ENCODE measurements around the gene WDR59. TPM values are rescaled to one million over a fixed set of nuclear protein-coding genes. Genes with fewer than 3 reads are reported as not detected.

Gene WDR59
- total and polyA plus RNA-seq, 2 donors (not counting 1 experiment from before 2014, with no cell fraction given), result 52.6 to 127 TPM

DNA sequence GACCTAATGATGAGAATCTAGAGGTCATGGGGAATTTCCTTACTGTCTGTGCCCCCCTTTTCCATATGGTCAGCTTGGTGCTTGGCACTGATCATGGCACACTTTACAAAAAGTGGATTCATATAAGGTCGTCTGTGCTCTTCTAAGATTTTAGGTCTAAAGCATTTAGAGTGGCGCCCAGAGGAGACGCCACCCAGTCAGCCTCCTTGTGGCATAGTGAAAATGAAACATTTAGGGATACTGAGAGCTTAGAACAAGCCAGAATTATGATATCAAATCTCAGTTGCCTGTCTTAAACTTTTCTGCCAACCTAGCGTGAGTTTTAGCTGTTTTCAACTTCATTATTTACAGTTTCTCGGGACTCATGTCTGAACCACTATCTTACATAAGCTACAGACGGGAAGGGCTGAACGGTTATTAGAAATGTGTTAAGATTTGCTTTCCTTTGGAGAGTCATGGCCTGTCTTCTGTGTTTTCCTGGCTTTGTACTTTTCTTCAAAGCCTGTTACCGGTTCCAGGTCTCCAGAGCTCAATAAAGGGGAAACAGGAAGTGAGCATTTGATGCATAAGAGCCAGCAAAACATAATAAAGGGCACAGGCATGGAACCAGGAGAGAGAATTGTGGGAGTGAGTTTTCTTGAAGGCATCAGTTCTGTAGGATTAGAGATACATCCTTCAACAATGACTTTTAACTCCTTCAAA is 27.6 kb upstream of the WDR59 start:
- Mint-ChIP-seq H3K9me3 (ENCODE audit: insufficient read depth) (no peaks in the 10 kb centered on the region), H3K4me1 (peaks cover 14% of the 10 kb centered on the region), H3K4me3 (peak overlapping the region; percentile 15), H3K27me3 (peaks cover 4% of the 10 kb centered on the region), H3K27ac (no peak overlapping the region)
- Histone ChIP-seq H3K9me3 (ENCODE audit: control extremely low read depth in 1 of 3, control insufficient read depth in 2 of 3, insufficient read depth in 1 of 3, low read length in 2 of 3) (peaks cover 0 to 2% (median 0%) of the 10 kb centered on the region in 3 donors), H3K9ac (ENCODE audit: low read length) (no peak overlapping the region), H2AFZ (ENCODE audit: insufficient read depth, low read depth, low read length, poor library complexity, severe bottlenecking) (peak overlapping the region; percentile 26), H3K4me3 (ENCODE audit: control extremely low read depth in 1 of 5, extremely low read depth in 1 of 5, insufficient read depth in 1 of 5, low read depth in 2 of 5, low read length in 4 of 5) (no peak overlapping the region), H3K27me3 (replicated peaks in 1 of 4; ENCODE audit: control extremely low read depth in 1 of 4, control insufficient read depth in 3 of 4, insufficient read depth in 4 of 4, low read length in 3 of 4) (no peaks in the 10 kb centered on the region), H4K20me1 (ENCODE audit: control insufficient read depth, insufficient read depth, low read length, poor library complexity, severe bottlenecking) (no peaks in the 10 kb centered on the region), H3K4me2 (replicated peaks; ENCODE audit: low read depth, low read length, poor library complexity, severe bottlenecking) (peak overlapping the region; percentile 29), H3K27ac (ENCODE audit: low read length in 2 of 2) (no peak overlapping the region), H3K79me2 (ENCODE audit: control insufficient read depth, insufficient read depth, low read length) (no peaks in the 10 kb centered on the region), H3K36me3 (replicated peaks in 1 of 2; ENCODE audit: control extremely low read depth in 1 of 2, control insufficient read depth in 1 of 2, extremely low read depth in 1 of 2, insufficient read depth in 2 of 2, low read length in 1 of 2) (no peaks in the 10 kb centered on the region), H3K4me1 (ENCODE audit: control insufficient read depth in 2 of 2, insufficient read depth in 2 of 2, low read length in 2 of 2) (peaks cover 0 to 6% of the 10 kb centered on the region in 2 donors)
- ATAC-seq (ENCODE audit: low read depth) (no peak), DNase-seq (no peak)
- CTCF ChIA-PET, result no interaction called here
- TF ChIP-seq EZH2 (IDR thresholded peaks at IDR 0.05; ENCODE audit: borderline replicate concordance, insufficient read depth, low read depth, low read length, poor library complexity, severe bottlenecking), result no peak
- TF ChIP-seq, protein P1, sequence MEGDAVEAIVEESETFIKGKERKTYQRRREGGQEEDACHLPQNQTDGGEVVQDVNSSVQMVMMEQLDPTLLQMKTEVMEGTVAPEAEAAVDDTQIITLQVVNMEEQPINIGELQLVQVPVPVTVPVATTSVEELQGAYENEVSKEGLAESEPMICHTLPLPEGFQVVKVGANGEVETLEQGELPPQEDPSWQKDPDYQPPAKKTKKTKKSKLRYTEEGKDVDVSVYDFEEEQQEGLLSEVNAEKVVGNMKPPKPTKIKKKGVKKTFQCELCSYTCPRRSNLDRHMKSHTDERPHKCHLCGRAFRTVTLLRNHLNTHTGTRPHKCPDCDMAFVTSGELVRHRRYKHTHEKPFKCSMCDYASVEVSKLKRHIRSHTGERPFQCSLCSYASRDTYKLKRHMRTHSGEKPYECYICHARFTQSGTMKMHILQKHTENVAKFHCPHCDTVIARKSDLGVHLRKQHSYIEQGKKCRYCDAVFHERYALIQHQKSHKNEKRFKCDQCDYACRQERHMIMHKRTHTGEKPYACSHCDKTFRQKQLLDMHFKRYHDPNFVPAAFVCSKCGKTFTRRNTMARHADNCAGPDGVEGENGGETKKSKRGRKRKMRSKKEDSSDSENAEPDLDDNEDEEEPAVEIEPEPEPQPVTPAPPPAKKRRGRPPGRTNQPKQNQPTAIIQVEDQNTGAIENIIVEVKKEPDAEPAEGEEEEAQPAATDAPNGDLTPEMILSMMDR (IDR thresholded peaks at IDR 0.05), result no peak
- 76% methylated on average over 4 of the region's 8 CpGs for WGBS (ENCODE audit: insufficient coverage)
- intact Hi-C loops (cut with micrococcal nuclease), result no loop called here
- POLR2A ChIA-PET, result no interaction called here

DNA sequence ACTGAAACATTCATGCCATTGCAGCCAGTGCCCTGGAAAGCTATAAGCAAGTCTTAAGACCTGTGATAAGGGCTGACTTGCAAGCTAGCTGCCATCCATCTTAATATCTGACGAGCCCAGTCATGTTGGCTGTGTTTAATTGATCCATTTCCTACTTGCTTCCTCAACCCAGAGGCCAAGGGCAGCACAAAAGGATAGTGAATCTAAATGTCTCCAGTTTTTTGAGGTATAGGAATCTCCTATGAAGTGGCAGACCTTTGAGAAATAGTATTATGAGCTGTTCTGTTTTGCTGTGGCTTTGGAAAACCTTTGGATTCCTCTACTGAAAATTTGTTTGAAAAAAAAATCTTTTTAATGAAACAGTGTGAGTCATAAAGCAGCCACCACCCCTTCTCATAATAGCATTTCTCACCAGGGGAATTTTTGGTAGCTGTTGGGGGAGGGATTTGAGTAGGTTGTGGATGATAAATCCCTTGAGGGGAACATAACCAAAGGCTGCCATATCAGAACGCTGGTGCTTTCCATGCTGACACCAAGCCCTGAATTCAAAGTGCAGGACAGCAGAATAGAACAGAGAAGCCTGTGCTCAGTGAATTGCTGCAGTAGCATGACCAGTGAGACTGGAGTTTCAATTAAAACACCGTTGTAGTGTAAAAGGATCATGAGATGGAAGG is 26.8 kb upstream of the WDR59 start:
- Mint-ChIP-seq H3K9me3 (ENCODE audit: insufficient read depth) (no peaks in the 10 kb centered on the region), H3K27ac (no peak overlapping the region), H3K4me1 (peaks cover 17% of the 10 kb centered on the region), H3K4me3 (no peak overlapping the region), H3K27me3 (peaks cover 4% of the 10 kb centered on the region)
- POLR2A ChIA-PET, result no interaction called here
- Histone ChIP-seq H3K9ac (ENCODE audit: low read length) (no peak overlapping the region), H3K9me3 (ENCODE audit: control extremely low read depth in 1 of 3, control insufficient read depth in 2 of 3, insufficient read depth in 1 of 3, low read length in 2 of 3) (peaks cover 0 to 2% (median 0%) of the 10 kb centered on the region in 3 donors), H3K79me2 (ENCODE audit: control insufficient read depth, insufficient read depth, low read length) (no peaks in the 10 kb centered on the region), H3K27ac (ENCODE audit: low read length in 2 of 2) (no peak overlapping the region), H3K27me3 (replicated peaks in 1 of 4; ENCODE audit: control extremely low read depth in 1 of 4, control insufficient read depth in 3 of 4, insufficient read depth in 4 of 4, low read length in 3 of 4) (no peaks in the 10 kb centered on the region), H4K20me1 (ENCODE audit: control insufficient read depth, insufficient read depth, low read length, poor library complexity, severe bottlenecking) (no peaks in the 10 kb centered on the region), H3K36me3 (replicated peaks in 1 of 2; ENCODE audit: control extremely low read depth in 1 of 2, control insufficient read depth in 1 of 2, extremely low read depth in 1 of 2, insufficient read depth in 2 of 2, low read length in 1 of 2) (no peaks in the 10 kb centered on the region), H2AFZ (ENCODE audit: insufficient read depth, low read depth, low read length, poor library complexity, severe bottlenecking) (peak overlapping the region; percentile 26), H3K4me1 (ENCODE audit: control insufficient read depth in 2 of 2, insufficient read depth in 2 of 2, low read length in 2 of 2) (peaks cover 0 to 6% of the 10 kb centered on the region in 2 donors), H3K4me2 (replicated peaks; ENCODE audit: low read depth, low read length, poor library complexity, severe bottlenecking) (no peak overlapping the region), H3K4me3 (ENCODE audit: control extremely low read depth in 1 of 5, extremely low read depth in 1 of 5, insufficient read depth in 1 of 5, low read depth in 2 of 5, low read length in 4 of 5) (no peak overlapping the region)
- ATAC-seq (ENCODE audit: low read depth), result peak; percentile 70
- intact Hi-C loops (cut with micrococcal nuclease), result no loop called here
- 36% methylated on average over 3 of the region's 3 CpGs for WGBS (ENCODE audit: insufficient coverage)
- TF ChIP-seq, protein P1 (IDR thresholded peaks at IDR 0.05), result no peak
- TF ChIP-seq EZH2 (IDR thresholded peaks at IDR 0.05; ENCODE audit: borderline replicate concordance, insufficient read depth, low read depth, low read length, poor library complexity, severe bottlenecking), result no peak
- CTCF ChIA-PET, result interaction anchor here (1.8 kb wide), 1 partner anchor 14 kb away, joined by 6 read pairs; the partner anchor contains the start of gene ZNRF1
- peak; percentile 12 for DNase-seq
